ENCODE measurements around the gene CDH24.

GRCh38 chr14:23056145-23056955 is 970 bp downstream of the CDH24 start:
- TF ChIP-seq POLR2A (IDR thresholded peaks at IDR 0.05; ENCODE audit: low read length) = no peak
- TF ChIP-seq CTCF (IDR thresholded peaks at IDR 0.05) = peak; percentile 80
- TF ChIP-seq RFX5 (IDR thresholded peaks at IDR 0.05) = no peak
- TF ChIP-seq REST (IDR thresholded peaks at IDR 0.05) = no peak
- peak; percentile 47 to 50 for TF ChIP-seq RAD21 (conservative IDR thresholded peaks at IDR 0.05 in 1 of 2, IDR thresholded peaks at IDR 0.05 in 1 of 2)

Measured in A549 (cell line).